ENCODE measurements around the gene RETSAT. TPM values are rescaled to one million over a fixed set of nuclear protein-coding genes. Genes with fewer than 3 reads are reported as not detected.
"Not testable (repeated sequence)": the region's sequence is repeated elsewhere in the genome, so short reads cannot be mapped to it uniquely, and the experiment has no call there.

Gene RETSAT
- total RNA-seq, 2 donors from 2014 or later = 68.5 to 98.6 TPM

GRCh38 chr2:85340034-85340892 is 14.1 kb downstream of the RETSAT start:
- peaks cover 3% of the 10 kb centered on the region for H3K4me1 ChIP-seq
- WGBS, 2 donors = 23 to 37% methylated on average over 13 of the region's 13 CpGs
- ATAC-seq (peak; percentile 53), DNase-seq (peak in 1 of 4 donors; percentile 33)
- H3K27ac ChIP-seq = no peak overlapping the region
- H3K36me3 ChIP-seq (replicated peaks in 1 of 2; ENCODE audit: insufficient read depth in 1 of 2, low read depth in 2 of 2) = peaks cover 1 to 6% of the 10 kb centered on the region in 2 donors
- H3K4me3 ChIP-seq = no peak overlapping the region
- TF ChIP-seq CTCF (IDR thresholded peaks at IDR 0.05) (no peak), POLR2A (IDR thresholded peaks at IDR 0.05) (no peak)
- H3K27me3 ChIP-seq = no peaks in the 10 kb centered on the region
- H3K9me3 ChIP-seq = no peaks in the 10 kb centered on the region
- intact Hi-C loops (cut with DNase I) = no loop called here

DNA sequence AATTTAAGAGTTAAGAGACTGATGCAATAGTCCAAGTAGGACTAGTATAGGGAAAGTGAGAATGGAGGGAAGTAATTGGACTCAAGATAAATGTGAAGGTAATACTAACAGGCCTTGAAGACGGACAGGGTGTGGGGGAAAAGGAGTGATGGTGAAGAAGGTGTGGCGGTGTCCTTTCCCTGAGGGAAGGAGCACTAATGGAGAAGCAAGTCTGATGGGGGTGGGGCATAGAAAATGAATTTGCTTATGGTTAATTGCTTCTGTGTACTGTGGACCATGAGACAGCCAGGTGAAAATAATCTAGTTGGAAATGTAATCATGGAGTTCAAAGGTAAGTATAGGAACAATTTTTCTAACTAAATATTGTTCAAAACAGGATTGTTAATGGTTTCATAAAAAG is 19.4 kb downstream of the RETSAT start:
- ATAC-seq (no peak), DNase-seq (no peak)
- intact Hi-C loops (cut with DNase I) = no loop called here
- Histone ChIP-seq H3K4me3 (no peak overlapping the region), H3K36me3 (replicated peaks in 1 of 2; ENCODE audit: insufficient read depth in 1 of 2, low read depth in 2 of 2) (no peaks in the 10 kb centered on the region), H3K27ac (no peak overlapping the region), H3K9me3 (no peaks in the 10 kb centered on the region), H3K27me3 (no peaks in the 10 kb centered on the region), H3K4me1 (no peaks in the 10 kb centered on the region)
- TF ChIP-seq POLR2A (IDR thresholded peaks at IDR 0.05) (no peak), CTCF (IDR thresholded peaks at IDR 0.05) (no peak)
- 47 to 63% methylated on average over 2 of the region's 2 CpGs for WGBS, 2 donors

GRCh38 chr2:85333877-85334276 is 20.5 kb downstream of the RETSAT start:
- H3K27me3 ChIP-seq; H3K9me3 ChIP-seq; H3K27ac ChIP-seq; H3K4me1 ChIP-seq; ATAC-seq; intact Hi-C loops (cut with DNase I); H3K36me3 ChIP-seq (replicated peaks in 1 of 2; ENCODE audit: insufficient read depth in 1 of 2, low read depth in 2 of 2); H3K4me3 ChIP-seq; DNase-seq: not testable (repeated sequence)
- 82 to 83% methylated on average over 2 to 4 of the region's 4 CpGs for WGBS, 2 donors

DNA sequence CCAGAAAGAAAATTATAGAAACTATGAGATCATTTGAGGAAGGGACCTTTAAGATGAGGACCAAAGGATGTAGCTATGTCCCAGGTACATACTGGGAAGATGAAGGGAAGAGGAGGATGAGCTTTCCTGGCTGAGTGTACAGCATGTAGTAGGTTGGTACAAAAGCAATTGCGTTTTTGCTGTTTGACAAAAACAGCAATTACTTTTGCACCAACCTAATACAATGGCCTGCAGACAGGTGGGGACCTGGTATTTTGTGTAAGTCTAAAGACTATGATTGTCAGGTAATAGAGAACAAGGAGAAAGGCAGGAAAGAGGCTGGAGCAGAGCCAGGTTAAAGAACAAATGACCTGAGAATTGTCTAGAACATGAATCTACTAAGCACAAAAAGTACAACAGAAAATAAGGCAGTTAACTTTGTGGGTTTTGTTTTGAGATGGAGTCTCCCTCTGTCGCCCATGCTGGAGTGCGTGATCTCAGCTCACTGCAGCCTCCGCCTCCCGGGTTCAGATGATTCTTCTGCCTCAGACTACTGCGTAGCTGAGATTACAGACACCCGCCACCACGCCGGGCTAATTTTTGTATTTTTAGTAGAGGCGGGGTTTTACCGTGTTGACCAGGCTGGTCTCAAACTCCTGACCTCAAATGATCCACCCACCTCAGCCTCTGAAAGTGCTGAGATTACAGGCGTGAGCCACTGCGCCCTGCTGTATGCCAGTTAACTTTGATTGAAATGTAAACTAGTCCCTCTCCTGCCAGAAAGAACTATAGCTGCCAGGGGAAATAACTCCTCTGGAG is 23.3 kb downstream of the RETSAT start:
- intact Hi-C loops (cut with DNase I) = no loop called here
- no peak overlapping the region for H3K4me3 ChIP-seq
- DNase-seq = no peak
- H3K9me3 ChIP-seq = no peaks in the 10 kb centered on the region
- peaks cover 13% of the 10 kb centered on the region for H3K4me1 ChIP-seq
- no peaks in the 10 kb centered on the region for H3K36me3 ChIP-seq (replicated peaks in 1 of 2; ENCODE audit: insufficient read depth in 1 of 2, low read depth in 2 of 2)
- H3K27ac ChIP-seq = no peak overlapping the region
- TF ChIP-seq POLR2A (IDR thresholded peaks at IDR 0.05) = no peak
- no peak for TF ChIP-seq CTCF (IDR thresholded peaks at IDR 0.05)
- no peaks in the 10 kb centered on the region for H3K27me3 ChIP-seq
- WGBS, 2 donors = 72 to 73% methylated on average over 13 of the region's 13 CpGs
- no peak for ATAC-seq

- intact Hi-C loops (cut with DNase I); H3K36me3 ChIP-seq (replicated peaks in 1 of 2; ENCODE audit: insufficient read depth in 1 of 2, low read depth in 2 of 2); ATAC-seq; H3K4me3 ChIP-seq; H3K9me3 ChIP-seq; DNase-seq; H3K27me3 ChIP-seq; H3K27ac ChIP-seq: not testable (repeated sequence)
- H3K4me1 ChIP-seq = peaks cover 27% of the 10 kb centered on the region
- WGBS, 2 donors = 74 to 77% methylated on average over 3 of the region's 3 CpGs
Observed at GRCh38 chr2:85329701-85330100, 24.6 kb downstream of the RETSAT start.
